Measurements from ENCODE around the gene TXNDC11.

DNA sequence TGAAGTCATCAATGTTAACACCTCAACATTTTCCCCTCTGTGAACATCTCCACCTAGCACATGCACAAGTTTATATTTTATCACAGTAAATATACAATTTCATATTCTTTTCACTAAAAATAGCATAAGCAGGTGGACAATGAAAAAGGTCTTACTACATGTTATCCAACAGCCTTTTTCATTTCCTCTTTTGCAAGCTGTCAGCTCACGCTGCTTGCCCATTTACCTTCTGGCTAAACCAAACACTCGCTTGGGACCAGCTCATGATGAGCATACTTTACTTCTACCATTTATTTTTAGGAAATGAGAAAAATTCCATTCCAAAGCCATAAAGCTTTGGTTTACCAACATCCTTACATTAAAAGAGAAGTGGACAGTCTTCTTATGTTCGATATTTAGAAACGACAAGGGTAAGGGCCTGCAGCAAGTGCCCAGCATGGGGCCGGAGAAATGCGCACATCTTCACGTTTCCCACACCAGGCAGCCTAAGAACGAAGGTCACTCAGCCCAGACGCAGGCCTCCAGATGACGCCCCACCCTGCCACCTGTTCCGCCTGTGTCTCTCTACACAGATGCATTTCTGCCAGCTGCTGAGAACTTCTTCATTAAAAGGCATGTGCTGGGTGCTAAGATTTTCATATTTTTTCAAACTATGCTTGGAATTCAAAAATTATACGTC is 60.5 kb downstream of the TXNDC11 start:
- TF ChIP-seq, protein P1, sequence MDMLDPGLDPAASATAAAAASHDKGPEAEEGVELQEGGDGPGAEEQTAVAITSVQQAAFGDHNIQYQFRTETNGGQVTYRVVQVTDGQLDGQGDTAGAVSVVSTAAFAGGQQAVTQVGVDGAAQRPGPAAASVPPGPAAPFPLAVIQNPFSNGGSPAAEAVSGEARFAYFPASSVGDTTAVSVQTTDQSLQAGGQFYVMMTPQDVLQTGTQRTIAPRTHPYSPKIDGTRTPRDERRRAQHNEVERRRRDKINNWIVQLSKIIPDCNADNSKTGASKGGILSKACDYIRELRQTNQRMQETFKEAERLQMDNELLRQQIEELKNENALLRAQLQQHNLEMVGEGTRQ (CRISPR knock-in tag; IDR thresholded peaks at IDR 0.05), result no peak
- TF ChIP-seq, protein P2, sequence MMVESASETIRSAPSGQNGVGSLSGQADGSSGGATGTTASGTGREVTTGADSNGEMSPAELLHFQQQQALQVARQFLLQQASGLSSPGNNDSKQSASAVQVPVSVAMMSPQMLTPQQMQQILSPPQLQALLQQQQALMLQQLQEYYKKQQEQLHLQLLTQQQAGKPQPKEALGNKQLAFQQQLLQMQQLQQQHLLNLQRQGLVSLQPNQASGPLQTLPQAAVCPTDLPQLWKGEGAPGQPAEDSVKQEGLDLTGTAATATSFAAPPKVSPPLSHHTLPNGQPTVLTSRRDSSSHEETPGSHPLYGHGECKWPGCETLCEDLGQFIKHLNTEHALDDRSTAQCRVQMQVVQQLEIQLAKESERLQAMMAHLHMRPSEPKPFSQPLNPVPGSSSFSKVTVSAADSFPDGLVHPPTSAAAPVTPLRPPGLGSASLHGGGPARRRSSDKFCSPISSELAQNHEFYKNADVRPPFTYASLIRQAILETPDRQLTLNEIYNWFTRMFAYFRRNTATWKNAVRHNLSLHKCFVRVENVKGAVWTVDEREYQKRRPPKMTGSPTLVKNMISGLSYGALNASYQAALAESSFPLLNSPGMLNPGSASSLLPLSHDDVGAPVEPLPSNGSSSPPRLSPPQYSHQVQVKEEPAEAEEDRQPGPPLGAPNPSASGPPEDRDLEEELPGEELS (CRISPR knock-in tag; IDR thresholded peaks at IDR 0.05), result no peak
- TF ChIP-seq GABPB1 (CRISPR knock-in tag; IDR thresholded peaks at IDR 0.05), result no peak
- TF ChIP-seq, protein P3, sequence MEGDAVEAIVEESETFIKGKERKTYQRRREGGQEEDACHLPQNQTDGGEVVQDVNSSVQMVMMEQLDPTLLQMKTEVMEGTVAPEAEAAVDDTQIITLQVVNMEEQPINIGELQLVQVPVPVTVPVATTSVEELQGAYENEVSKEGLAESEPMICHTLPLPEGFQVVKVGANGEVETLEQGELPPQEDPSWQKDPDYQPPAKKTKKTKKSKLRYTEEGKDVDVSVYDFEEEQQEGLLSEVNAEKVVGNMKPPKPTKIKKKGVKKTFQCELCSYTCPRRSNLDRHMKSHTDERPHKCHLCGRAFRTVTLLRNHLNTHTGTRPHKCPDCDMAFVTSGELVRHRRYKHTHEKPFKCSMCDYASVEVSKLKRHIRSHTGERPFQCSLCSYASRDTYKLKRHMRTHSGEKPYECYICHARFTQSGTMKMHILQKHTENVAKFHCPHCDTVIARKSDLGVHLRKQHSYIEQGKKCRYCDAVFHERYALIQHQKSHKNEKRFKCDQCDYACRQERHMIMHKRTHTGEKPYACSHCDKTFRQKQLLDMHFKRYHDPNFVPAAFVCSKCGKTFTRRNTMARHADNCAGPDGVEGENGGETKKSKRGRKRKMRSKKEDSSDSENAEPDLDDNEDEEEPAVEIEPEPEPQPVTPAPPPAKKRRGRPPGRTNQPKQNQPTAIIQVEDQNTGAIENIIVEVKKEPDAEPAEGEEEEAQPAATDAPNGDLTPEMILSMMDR (IDR thresholded peaks at IDR 0.05), result no peak
- TF ChIP-seq, protein P4, sequence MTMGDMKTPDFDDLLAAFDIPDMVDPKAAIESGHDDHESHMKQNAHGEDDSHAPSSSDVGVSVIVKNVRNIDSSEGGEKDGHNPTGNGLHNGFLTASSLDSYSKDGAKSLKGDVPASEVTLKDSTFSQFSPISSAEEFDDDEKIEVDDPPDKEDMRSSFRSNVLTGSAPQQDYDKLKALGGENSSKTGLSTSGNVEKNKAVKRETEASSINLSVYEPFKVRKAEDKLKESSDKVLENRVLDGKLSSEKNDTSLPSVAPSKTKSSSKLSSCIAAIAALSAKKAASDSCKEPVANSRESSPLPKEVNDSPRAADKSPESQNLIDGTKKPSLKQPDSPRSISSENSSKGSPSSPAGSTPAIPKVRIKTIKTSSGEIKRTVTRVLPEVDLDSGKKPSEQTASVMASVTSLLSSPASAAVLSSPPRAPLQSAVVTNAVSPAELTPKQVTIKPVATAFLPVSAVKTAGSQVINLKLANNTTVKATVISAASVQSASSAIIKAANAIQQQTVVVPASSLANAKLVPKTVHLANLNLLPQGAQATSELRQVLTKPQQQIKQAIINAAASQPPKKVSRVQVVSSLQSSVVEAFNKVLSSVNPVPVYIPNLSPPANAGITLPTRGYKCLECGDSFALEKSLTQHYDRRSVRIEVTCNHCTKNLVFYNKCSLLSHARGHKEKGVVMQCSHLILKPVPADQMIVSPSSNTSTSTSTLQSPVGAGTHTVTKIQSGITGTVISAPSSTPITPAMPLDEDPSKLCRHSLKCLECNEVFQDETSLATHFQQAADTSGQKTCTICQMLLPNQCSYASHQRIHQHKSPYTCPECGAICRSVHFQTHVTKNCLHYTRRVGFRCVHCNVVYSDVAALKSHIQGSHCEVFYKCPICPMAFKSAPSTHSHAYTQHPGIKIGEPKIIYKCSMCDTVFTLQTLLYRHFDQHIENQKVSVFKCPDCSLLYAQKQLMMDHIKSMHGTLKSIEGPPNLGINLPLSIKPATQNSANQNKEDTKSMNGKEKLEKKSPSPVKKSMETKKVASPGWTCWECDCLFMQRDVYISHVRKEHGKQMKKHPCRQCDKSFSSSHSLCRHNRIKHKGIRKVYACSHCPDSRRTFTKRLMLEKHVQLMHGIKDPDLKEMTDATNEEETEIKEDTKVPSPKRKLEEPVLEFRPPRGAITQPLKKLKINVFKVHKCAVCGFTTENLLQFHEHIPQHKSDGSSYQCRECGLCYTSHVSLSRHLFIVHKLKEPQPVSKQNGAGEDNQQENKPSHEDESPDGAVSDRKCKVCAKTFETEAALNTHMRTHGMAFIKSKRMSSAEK (CRISPR knock-in tag; IDR thresholded peaks at IDR 0.05; ENCODE audit: borderline replicate concordance), result no peak
- no peak for TF ChIP-seq TEAD4 (CRISPR knock-in tag; IDR thresholded peaks at IDR 0.05)
- TF ChIP-seq TCF7 (CRISPR knock-in tag; IDR thresholded peaks at IDR 0.05; ENCODE audit: low read depth), result no peak
- TF ChIP-seq ESRRA (CRISPR knock-in tag; IDR thresholded peaks at IDR 0.05; ENCODE audit: borderline replicate concordance), result no peak
- no peak for TF ChIP-seq IRF2 (CRISPR knock-in tag; IDR thresholded peaks at IDR 0.05; ENCODE audit: borderline replicate concordance, low read depth)
- TF ChIP-seq, protein P5, sequence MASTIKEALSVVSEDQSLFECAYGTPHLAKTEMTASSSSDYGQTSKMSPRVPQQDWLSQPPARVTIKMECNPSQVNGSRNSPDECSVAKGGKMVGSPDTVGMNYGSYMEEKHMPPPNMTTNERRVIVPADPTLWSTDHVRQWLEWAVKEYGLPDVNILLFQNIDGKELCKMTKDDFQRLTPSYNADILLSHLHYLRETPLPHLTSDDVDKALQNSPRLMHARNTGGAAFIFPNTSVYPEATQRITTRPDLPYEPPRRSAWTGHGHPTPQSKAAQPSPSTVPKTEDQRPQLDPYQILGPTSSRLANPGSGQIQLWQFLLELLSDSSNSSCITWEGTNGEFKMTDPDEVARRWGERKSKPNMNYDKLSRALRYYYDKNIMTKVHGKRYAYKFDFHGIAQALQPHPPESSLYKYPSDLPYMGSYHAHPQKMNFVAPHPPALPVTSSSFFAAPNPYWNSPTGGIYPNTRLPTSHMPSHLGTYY (CRISPR knock-in tag; IDR thresholded peaks at IDR 0.05), result no peak
- TF ChIP-seq CREM (CRISPR knock-in tag; IDR thresholded peaks at IDR 0.05), result no peak
- TF ChIP-seq, protein P6, sequence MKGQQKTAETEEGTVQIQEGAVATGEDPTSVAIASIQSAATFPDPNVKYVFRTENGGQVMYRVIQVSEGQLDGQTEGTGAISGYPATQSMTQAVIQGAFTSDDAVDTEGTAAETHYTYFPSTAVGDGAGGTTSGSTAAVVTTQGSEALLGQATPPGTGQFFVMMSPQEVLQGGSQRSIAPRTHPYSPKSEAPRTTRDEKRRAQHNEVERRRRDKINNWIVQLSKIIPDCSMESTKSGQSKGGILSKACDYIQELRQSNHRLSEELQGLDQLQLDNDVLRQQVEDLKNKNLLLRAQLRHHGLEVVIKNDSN (CRISPR knock-in tag; IDR thresholded peaks at IDR 0.05), result no peak
- TF ChIP-seq ZNF138 (CRISPR knock-in tag; conservative IDR thresholded peaks at IDR 0.05), result no peak
